GM18858 (cell line): Measurements from ENCODE around the gene SSH2.

Source experiments
- ATAC-seq: cut with Tn5 transposase; IDR thresholded peaks from one replicate; pipeline ENCODE4 v1.9.1; 2021; ENCODE audit not compliant: unreplicated experiment

SSH2 gene

DNA sequence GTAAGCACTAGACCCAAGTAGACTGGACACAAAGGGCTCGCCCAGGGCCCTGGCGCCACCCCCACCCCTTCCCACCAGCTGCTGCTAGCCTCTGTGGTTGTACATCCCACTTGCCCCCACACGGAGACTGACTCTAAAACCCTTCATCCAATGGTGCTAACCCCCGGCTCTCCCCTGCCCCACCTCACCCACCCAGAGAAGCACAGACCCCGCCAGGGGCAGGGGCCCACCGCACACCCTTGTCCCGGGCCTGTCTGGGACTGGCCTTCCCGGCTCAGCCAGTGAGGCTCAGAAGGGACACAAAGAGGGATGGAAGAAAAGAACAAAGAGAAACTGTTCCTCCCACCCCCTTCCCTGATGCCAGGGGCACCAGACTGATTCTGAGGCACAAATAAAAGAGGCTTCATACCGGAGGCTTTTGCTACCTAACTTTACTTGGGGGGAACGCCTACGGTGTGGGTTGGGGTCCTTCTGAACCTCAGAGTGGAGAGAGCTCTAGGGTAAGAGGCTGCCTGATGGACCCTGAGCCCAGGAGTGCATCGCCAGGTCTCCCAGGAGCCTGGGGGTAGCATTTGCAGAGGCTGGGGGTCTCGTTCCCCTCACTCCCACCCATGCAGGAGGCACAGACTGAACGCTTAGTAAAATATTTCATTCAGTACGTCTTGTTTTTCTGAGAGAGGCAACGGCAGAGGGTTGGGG lies 315.5 kb downstream of the SSH2 start:
- no peak for ATAC-seq

GRCh38 chr17:29613856-29614255 lies 316.2 kb downstream of the SSH2 start:
- no peak for ATAC-seq

DNA sequence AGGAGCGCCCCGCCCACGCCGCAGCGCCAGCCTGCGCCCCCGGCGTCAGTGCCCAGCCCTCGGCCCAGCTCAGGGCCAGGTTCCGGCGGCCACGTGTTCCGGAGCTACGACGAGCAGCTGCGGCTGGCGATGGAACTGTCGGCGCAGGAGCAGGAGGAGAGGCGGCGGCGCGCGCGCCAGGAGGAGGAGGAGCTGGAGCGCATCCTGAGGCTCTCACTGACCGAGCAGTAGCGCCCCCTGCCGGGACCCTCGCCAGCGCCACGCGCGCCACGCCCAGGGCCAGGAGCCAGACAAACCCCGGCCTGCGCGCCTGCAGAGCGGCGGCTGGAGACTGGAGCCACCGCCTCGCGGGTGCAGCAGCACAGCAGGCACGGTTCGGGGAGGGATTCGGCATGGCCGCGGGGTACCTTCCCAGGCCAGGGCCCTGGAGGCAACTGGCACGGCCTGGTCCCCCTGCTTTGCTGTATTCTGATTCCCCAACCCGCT lies 316.6 kb downstream of the SSH2 start:
- no peak for ATAC-seq

DNA sequence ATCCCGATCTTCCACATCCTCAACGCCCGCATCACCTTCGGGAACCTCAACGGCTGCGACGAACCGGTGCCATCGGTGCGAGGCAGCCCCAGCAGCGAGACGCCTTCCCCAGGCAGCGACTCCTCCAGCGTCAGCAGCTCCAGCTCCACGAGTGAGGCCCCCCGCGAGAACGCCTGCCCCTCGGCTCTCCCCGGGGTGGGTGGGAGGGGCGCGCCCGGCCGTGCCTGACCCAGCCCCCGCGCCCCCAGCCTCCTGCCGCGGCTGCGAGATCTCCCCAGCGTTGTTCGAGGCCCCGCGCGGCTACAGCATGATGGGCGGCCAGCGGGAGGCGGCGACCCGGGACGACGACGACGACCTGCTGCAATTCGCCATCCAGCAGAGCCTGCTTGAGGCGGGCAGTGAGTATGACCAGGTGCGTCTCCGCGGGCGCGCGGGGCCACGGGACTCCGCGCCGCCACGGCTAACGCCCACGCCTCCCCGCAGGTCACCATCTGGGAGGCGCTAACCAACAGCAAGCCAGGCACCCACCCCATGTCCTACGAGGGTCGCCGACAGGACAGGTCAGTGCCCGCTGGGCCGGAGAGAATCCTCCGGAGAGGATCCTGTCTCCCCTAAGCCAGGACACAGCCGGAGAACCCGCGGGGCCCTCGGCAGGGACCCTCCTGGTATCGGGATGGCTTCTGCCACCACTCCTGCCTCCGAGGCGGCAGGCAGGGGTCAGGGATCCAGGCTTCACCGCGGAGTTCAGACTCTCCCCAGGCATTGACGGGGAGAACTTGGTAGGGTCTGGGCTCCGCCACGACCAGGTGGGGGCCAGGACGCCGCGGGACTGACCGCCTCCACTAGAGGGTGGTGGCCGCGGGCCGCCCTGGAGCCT lies 317.4 kb downstream of the SSH2 start:
- ATAC-seq, result no peak

DNA sequence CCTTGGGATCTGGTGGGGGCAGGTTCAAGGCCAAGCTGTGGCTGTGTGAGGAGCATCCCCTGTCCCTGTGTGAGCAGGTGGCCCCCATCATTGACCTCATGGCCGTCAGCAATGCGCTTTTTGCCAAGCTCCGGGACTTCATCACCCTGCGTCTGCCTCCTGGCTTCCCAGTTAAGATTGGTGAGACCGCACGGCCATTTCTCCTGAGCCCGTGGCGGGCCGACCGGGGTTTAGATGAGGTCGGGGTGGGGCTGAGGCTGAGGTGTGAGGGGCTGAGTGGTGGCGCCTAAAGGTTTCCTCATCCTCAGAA lies 318.0 kb downstream of the SSH2 start:
- ATAC-seq, result no peak

GRCh38 chr17:29611351-29612093 lies 318.5 kb downstream of the SSH2 start:
- ATAC-seq, result no peak

- no peak for ATAC-seq
Observed at GRCh38 chr17:29610395-29610794, 319.6 kb downstream of the SSH2 start.

DNA sequence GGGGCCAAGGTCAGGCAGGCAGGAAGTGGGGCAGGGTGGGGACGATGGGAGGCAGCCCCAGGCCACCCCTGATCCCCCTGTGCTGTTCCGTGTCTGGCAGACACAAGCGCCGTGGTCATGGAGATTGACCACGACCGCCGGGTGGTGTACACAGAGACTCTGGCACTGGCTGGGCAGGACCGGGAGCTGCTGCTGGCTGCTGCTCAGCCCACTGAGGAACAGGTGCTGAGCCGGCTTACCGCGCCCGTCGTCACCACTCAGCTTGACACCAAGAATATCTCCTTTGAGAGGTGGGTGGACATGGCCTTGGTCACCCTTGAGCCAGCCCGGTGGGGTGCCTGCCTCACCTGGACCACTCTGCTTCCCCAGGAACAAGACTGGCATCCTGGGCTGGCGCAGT lies 321.0 kb downstream of the SSH2 start:
- ATAC-seq, result no peak

DNA sequence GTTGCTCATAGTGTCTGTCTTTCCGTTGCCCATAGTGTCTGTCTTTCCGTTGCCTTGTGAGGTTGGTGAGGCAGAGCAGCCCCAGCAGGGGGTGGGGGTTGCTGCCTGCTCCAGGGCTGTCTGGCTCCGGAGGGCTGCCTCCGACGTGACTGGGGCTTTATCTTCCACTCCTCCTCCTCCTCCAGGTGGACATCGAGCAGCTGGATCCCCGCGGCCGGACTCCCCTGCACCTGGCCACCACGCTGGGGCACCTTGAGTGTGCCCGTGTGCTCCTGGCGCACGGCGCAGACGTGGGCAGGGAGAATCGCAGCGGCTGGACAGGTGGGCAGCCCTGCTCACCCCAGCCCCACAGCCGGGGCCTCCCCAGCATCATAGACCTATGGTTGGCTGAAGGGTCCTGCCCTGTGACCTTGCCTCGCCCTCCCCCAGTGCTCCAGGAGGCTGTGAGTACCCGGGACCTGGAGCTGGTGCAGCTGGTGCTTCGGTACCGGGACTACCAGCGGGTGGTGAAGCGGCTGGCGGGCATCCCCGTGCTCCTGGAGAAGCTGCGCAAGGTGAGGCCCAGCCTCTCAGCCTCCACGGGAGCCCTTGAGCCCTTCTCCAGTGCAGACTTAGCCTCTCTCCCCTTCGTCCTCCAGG lies 322.4 kb downstream of the SSH2 start:
- ATAC-seq, result no peak

DNA sequence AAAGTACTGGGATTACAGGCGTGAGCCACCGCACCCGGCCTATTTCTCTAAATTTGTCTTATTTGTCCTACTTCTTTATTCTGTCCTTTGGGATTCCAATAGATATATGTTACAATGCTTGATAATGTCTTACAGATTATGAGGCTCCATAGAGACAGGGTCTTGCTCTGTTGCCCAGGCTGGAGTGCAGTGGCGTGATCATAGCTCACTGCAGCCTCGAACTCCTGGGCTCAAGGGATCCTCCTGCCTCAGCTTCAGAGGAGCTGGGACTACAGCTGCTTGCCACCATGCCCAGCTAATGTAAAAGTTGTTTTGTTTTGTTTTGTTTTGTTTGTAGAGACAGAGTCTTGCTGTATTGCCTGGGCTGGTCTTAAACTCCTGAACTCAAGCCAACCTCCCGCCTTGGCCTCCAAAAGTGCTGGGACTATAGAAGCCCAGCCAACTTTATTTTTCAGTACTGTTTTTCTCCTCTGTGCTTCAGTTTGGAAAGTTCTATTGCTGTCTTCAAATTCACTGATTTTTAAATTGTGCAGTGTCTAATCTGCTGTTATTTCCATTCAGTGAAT lies 326.8 kb downstream of the SSH2 start:
- ATAC-seq, result no peak

DNA sequence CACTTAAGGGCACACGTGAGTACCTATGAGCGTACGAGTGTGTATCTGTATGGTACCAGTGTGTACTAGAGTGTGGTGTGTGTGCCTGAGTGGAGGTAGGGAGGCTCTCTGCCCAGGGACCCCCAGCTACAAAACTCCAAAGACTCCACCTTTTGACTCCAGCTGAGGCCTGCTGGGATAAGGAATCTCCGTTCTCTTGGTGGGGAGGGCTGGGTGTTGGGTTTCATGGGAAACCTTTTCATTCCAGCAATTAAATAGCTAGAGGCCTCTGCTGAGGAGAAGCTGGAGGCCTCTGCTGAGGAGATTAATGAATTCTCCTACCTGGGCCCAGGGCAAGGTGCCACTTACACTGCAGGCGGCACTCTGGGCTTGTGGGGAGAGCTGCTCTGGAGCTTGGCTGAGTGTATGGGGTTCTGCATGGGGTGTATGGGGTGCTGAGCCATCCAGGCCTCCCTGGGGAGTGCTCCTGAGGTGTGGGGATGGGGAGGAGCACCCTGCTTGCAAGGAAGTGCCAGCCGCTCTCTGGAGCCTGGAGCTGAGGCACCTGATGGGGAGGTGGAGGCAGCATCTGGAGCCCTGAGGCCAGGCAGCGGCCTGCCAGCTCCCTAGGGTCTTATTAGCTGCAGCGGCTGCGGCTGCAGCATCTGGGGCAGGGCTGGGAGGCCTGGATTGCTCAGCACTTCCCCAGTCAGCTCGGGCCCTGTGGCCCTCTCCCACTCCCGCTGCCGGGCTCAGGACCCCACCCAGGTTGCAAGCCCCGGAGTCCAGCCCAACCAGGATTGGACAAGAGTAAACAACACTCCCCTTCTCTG lies 332.5 kb downstream of the SSH2 start:
- ATAC-seq, result no peak

DNA sequence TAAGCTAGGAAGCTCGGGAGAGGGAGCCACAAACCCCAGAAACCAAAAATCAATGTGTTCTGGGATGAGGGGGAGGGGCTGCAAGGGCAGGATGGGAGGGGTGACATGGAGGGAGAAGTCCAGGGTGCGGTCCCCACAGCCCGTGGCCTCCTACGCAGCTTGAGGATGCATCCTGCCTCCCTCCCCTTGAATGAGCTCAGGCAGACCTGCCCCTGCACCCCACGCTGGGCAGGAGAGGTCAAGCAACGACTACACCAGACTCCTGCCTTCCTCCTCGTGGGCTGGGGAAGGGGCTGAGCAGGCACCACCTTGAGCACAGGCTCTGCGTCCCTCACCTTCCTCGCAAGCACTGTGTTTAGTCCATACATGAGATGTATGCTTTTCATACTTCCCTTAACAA lies 333.2 kb downstream of the SSH2 start:
- no peak for ATAC-seq

DNA sequence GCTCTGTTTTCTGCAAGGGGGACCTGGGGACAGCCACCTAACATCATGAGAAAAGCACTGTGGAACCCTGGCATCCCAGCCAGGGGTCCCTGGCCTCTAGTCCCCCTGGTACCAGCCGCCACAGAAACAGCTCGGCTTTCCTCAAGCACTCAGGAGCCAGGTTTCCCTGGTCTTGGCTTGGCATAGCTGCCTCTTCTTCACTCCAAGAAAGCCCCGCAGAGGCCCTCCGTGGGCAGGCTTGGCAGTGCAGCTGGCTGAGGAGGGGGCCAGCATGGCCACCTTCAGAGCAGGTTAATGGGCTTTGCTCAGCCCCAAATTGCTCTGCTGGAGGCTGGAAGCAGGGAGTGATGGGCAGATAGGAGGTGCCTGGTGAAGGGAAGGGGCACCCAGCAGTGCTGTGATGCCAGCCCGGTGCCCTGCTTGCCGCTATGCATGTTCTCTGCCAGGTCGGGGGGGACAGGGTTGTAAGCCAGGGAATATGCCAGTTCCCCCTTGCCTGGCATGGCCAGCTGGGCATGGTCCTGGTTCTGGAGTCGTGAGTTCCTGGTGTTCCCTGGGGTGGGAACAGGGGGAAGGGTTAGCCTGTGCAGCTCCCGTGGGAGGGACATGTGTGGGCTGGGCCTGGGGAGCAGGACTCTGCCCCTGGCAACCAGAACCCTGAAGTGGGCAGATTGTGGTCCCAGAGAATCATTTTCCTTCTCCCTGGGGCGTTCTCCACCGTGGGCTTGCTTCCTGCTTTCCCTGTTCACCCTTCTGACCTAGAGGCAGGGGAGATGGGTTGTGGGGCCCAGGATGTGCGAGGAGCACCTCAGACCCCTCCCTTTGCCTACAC lies 333.9 kb downstream of the SSH2 start:
- no peak for ATAC-seq

GRCh38 chr17:29595107-29595942 lies 334.7 kb downstream of the SSH2 start:
- no peak for ATAC-seq

GRCh38 chr17:29594519-29595090 lies 335.4 kb downstream of the SSH2 start:
- no peak for ATAC-seq

- no peak for ATAC-seq
Observed at GRCh38 chr17:29593591-29594518, 336.2 kb downstream of the SSH2 start.
